ENCODE results near the gene ANO3.

Gene ANO3

GRCh38 chr11:26510164-26510563 is 178.2 kb downstream of the ANO3 start:
- DNase-seq, result no peak

GRCh38 chr11:26510756-26511155 is 178.8 kb downstream of the ANO3 start:
- DNase-seq, result no peak

GRCh38 chr11:26512196-26512595 is 180.3 kb downstream of the ANO3 start:
- DNase-seq, result no peak

- DNase-seq, result no peak
Observed at GRCh38 chr11:26519469-26519868, 187.5 kb downstream of the ANO3 start.

- no peak for DNase-seq
Observed at GRCh38 chr11:26522912-26523610, 191.1 kb downstream of the ANO3 start.

- DNase-seq, result no peak
Observed at GRCh38 chr11:26527685-26528084, 195.8 kb downstream of the ANO3 start.

GRCh38 chr11:26537341-26537740 is 205.4 kb downstream of the ANO3 start:
- DNase-seq, result no peak

GRCh38 chr11:26539517-26539916 is 207.6 kb downstream of the ANO3 start:
- DNase-seq, result no peak

GRCh38 chr11:26541870-26542269 is 209.9 kb downstream of the ANO3 start:
- no peak for DNase-seq

GRCh38 chr11:26549176-26549575 is 217.2 kb downstream of the ANO3 start:
- no peak for DNase-seq

GRCh38 chr11:26550022-26550421 is 218.1 kb downstream of the ANO3 start:
- DNase-seq, result no peak

GRCh38 chr11:26551186-26551801 is 219.4 kb downstream of the ANO3 start:
- no peak for DNase-seq

- DNase-seq, result no peak
Observed at GRCh38 chr11:26553182-26553581, 221.3 kb downstream of the ANO3 start.

- no peak for DNase-seq
Observed at GRCh38 chr11:26554455-26554854, 222.5 kb downstream of the ANO3 start.

- DNase-seq, result no peak
Observed at GRCh38 chr11:26556582-26556981, 224.7 kb downstream of the ANO3 start.

- no peak for DNase-seq
Observed at GRCh38 chr11:26557666-26558065, 225.7 kb downstream of the ANO3 start.

GRCh38 chr11:26558190-26558589 is 226.3 kb downstream of the ANO3 start:
- DNase-seq, result no peak

- no peak for DNase-seq
Observed at GRCh38 chr11:26569646-26570045, 237.7 kb downstream of the ANO3 start.

GRCh38 chr11:26571861-26572654 is 240.1 kb downstream of the ANO3 start, which contains the start of gene MUC15:
TSS of gene MUC15 (minus strand) at chr11:26572263. CDS start at chr11:26567094, 5,169 bp downstream.
- no peak for DNase-seq

GRCh38 chr11:26572770-26573402 is 241.0 kb downstream of the ANO3 start:
- no peak for DNase-seq

GRCh38 chr11:26573896-26574295 is 242.0 kb downstream of the ANO3 start:
- DNase-seq, result no peak

GRCh38 chr11:26575946-26576345 is 244.0 kb downstream of the ANO3 start:
- no peak for DNase-seq

GRCh38 chr11:26578998-26579661 is 247.2 kb downstream of the ANO3 start:
- no peak for DNase-seq
